UCSD-AML1 (cell line): Measurements from ENCODE around the gene MARCHF2.
A peak's percentile ranks its signal among the peaks of the same experiment; 100 is the strongest.
"Not testable (repeated sequence)": the region's sequence is repeated elsewhere in the genome, so short reads cannot be mapped to it uniquely, and the experiment has no call there.

Experiments
- DNase-seq: peaks from one replicate; lab custom pipeline; 2025; ENCODE audit not compliant: unreplicated experiment; lab: John Stamatoyannopoulos, UW

MARCHF2 gene

GRCh38 chr19:8412783-8413628 lies at the start of gene MARCHF2:
TSS of gene MARCHF2 (plus strand) at chr19:8413305. CDS start at chr19:8421841, 8,536 bp downstream.
- DNase-seq: peak; percentile 99

- peak; percentile 67 for DNase-seq
Observed at GRCh38 chr19:8363803-8364771, 49.0 kb upstream of the MARCHF2 start, which contains the start of gene ANGPTL4. TSS of gene ANGPTL4 (plus strand) at chr19:8364155. CDS start at chr19:8364322, 167 bp downstream.

GRCh38 chr19:8366121-8366581 lies 47.0 kb upstream of the MARCHF2 start:
- no peak for DNase-seq

- DNase-seq: no peak
Observed at GRCh38 chr19:8366961-8367326, 46.2 kb upstream of the MARCHF2 start.

GRCh38 chr19:8367327-8368001 lies 45.6 kb upstream of the MARCHF2 start:
- DNase-seq: peak; percentile 70

GRCh38 chr19:8370176-8371010 lies 42.7 kb upstream of the MARCHF2 start:
- DNase-seq: no peak

- peak; percentile 38 for DNase-seq
Observed at GRCh38 chr19:8371011-8371804, 41.9 kb upstream of the MARCHF2 start.

- DNase-seq: no peak
Observed at GRCh38 chr19:8373867-8374813, 39.0 kb upstream of the MARCHF2 start.

GRCh38 chr19:8375766-8376165 lies 37.3 kb upstream of the MARCHF2 start:
- not testable (repeated sequence) for DNase-seq

- not testable (repeated sequence) for DNase-seq
Observed at GRCh38 chr19:8376373-8376974, 36.6 kb upstream of the MARCHF2 start.

GRCh38 chr19:8377598-8377997 lies 35.5 kb upstream of the MARCHF2 start:
- DNase-seq: no peak

GRCh38 chr19:8379156-8379891 lies 33.8 kb upstream of the MARCHF2 start:
- not testable (repeated sequence) for DNase-seq

- DNase-seq: not testable (repeated sequence)
Observed at GRCh38 chr19:8384569-8384968, 28.5 kb upstream of the MARCHF2 start.

GRCh38 chr19:8385103-8385502 lies 28.0 kb upstream of the MARCHF2 start:
- DNase-seq: not testable (repeated sequence)

GRCh38 chr19:8385566-8385965 lies 27.5 kb upstream of the MARCHF2 start:
- DNase-seq: not testable (repeated sequence)

GRCh38 chr19:8386419-8386818 lies 26.7 kb upstream of the MARCHF2 start:
- DNase-seq: not testable (repeated sequence)

- no peak for DNase-seq
Observed at GRCh38 chr19:8386990-8387389, 26.1 kb upstream of the MARCHF2 start.
